Stimulated activated CD8-positive, alpha-beta memory T cell treated with anti-CD3 and anti-CD28 coated beads, Interleukin-4, amount 100 ng/mL, for 24 hours (primary cell): ENCODE results near the gene ZIC3.
"Not testable (repeated sequence)": the region's sequence is repeated elsewhere in the genome, so short reads cannot be mapped to it uniquely, and the experiment has no call there.

Source experiments
- DNase-seq: peaks from one replicate; pipeline ENCODE4 v3.0.0-alpha.2; 2020; ENCODE audit warnings: low read depth

The ZIC3 gene

DNA sequence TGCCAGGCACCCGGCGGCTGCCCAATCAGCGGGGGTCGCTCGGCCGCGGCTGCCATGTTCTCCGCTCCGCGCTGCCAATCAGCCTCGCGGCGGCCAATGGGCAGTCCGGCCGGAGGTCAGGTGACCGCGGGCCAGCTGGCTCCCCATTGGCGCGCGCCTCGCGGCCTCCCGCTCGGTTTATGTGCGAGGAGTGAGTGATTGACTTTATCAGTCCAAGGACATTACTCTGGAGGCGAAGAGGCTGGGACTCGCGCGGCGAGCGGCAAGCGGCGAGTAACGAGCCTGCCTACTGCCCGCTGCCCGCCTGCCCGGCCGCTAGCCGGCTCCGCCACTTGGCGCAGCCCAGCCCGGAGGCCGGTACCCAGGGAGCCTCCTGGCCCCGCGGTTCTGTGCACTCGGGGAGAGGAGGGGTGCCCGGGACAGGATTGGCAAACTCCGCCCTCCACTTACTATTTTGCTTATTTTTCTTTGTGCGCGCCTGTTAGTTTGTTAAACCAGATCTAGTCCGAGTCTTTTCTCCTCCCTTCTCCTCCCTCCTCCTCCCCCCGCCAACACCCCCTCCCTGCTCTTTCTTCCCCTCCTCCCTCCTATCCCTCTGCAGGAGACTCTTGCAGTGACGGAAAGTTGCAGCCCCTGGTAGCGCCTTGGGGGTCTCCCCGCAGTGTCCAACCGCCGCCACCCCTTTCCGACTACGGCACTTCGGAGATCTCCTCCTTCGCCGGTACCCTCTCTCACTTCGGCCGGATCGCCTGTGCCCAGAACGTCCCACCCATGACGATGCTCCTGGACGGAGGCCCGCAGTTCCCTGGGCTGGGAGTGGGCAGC lies at the start of gene ZIC3:
ZIC3 (plus strand) TSS at position 207 of the 825 bp plus-strand sequence; CDS start at position 772, 565 bp downstream.
- DNase-seq, result no peak

DNA sequence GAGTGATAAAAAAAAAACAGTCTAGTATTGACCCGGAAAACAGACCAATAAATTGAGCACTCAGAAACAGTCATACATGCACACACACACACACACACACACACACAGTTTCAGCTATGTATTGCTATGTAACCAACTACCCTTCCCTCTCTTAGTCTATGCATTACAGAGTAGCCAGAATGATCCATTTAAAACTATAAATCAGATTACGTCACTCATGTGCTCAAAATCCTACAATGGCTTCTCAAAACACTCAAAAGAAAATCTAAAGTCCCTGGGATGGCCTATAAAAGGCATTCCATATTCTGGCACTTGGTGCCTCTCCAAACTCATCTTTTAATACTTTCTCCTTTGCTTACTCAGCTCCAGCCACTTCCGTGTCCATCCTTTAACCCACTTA lies 46.5 kb upstream of the ZIC3 start:
- DNase-seq, result no peak

DNA sequence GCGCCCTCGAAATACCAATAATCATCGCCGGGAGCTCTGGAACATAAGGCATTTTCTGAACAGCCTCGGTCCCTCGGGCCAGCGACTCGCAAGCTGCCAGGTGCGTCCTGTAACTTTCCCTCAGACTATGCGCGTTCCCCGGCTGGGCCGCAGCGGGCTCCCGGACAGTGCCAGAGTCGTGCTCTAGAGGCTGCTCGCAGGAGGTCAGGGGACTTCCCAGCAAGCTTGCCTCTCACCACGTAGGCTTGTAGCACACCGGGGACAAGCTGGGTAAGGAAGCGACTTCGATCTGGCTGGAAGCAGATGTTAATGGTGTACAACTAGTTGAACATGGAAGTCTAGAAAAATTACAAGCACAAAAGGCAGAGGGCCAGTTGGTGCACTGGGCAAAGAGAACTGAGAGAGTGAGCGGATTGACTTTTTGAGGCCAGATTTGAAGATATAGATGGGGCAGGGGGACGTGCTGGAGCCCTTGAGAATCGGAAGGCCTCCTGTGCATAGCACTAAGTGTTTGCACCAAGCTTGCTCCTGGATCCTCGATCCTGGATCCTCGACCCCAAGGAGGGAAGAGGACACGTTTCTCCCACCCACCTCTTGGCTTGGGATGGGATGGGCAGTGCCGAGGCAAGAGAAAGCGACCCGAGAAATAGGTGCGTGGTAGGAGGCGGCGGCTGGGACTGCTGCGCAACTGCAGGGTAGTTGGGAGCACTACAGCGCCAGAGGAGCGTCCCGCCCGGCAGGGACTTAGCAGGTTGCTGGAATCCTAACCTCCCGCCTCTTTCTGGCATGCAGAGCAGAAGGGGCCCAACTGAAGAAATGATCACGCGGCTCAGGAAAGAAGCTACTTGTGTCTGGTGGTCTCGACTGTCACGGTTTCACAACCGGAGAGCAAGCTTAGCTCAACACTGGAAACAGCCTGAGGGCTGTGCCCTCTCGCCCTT lies 19.9 kb upstream of the ZIC3 start:
- DNase-seq, result no peak

DNA sequence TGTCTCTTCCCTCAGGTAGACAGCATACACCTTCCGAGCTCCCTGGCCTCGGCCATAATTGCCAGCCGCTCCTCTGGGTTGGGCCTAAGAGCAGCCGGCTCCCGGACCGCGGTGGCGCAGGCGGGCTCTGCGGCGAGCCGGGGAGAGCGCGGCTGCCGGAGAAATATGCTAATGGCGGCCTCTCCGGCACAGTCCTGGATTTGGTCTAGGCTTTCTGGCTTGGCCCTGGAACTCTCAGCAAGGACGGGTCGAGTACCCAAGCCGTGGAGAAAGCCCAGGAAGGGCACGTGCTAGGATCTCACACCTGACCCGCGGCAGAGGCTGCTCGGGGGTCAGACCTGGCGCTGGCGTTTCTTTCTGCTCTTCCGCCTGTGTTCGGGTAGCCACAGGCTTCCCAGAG lies 18.6 kb upstream of the ZIC3 start:
- DNase-seq, result no peak

DNA sequence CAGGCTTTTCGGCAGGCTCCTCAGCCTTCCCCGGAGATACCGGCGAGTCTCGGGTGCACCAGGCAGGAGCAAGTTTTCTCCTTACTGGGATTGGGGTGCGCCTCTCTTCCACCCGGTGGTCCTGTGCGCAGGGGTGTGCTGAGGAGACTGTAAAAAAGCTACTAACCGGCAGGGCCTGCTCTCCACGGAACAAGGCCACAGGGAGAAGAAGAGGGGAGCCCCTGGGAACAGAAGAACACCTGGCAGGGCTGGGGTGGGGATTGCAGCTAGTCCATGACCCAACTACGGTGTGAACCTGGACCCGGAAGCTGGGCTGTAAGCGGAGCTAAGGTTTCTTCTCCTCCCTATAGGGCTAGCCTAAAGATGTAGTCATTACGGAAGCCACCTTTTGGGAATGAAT lies 17.7 kb upstream of the ZIC3 start:
- DNase-seq, result no peak

DNA sequence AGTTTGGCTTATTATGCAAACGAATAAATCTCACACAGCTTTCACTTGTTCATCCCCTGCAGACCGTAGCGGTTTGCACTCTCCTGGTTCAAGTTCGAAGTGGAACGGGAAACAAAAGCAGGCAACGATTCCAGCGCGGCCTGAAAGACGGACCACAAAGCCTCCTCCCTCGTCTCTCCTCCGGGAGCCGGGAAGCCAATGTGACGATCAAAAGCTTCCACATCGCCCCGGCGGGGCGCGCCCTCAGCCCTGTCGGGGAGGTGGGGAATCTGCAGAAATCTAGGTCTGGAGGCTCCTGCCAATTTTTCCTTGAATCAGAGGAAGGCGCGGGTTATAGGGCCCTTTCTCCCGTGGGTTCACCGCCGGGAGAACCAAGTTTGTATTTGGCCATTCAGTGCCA lies 16.9 kb upstream of the ZIC3 start:
- no peak for DNase-seq

DNA sequence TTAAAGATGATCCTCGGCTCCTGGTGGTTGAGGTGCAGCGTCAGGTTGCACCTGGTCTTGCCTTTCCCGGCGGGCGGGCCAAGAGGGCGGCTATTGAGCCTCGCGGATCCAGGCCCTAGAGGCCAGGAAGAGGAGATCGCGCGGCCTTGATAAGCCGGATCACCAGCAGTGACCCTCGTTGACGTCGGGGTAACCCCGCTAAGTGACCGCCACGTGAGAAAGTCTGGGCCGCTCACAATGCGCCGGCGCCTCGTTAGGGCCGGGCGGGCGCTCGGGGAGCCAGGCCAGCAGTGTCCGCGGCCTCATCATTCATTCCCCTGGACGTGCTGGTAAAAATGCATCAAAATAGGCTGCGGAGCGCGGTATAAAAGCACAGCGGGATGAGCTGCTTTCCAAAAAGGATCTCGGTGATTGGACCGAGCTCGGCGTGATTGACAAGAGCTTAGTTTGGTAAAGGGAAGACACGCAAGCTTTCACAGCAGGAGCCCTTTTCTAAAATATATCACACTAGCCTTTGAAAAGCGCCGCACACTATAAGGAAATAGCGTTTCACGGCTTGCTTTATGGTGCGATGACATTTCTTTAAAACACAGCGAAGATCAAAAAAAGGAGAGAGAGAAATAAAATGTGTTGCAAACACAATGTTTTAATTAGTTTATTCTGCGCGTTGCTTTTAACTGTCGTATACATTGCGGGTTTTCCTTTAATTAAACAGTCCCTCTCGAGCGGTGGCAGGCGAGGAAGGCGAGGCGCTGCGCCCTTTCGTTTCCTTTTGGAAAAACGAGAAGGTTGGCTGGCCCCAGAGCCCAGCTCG lies 15.9 kb upstream of the ZIC3 start:
- no peak for DNase-seq

DNA sequence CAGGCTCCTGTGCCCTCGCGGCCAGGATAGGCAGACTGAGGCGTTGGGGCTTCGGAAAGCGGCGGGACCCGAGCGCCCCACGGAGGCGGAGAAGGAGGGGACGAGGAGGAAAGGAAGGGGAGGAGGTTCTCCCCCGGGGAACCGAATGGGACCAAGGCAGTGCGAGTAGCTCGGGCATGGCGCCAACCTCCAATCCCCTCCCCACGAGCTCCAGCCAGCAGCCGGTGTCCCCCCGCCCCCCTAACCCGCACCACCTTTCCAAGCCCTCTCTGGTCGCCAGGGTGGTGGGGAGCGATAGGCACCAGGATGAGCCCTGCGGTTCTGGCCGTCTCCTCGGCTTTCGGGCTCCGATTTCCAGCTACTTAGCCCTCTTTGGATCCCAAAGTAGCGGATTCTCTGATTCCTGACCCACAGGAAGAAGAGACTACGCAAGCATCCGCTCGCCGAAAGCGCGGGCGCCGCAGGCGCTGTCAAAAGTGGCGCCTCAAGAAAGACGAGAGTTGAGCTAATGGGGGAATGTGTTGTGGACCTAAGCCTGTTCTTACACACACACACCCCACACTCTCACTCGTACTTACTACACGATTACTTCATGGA lies 15.2 kb upstream of the ZIC3 start:
- DNase-seq, result no peak

DNA sequence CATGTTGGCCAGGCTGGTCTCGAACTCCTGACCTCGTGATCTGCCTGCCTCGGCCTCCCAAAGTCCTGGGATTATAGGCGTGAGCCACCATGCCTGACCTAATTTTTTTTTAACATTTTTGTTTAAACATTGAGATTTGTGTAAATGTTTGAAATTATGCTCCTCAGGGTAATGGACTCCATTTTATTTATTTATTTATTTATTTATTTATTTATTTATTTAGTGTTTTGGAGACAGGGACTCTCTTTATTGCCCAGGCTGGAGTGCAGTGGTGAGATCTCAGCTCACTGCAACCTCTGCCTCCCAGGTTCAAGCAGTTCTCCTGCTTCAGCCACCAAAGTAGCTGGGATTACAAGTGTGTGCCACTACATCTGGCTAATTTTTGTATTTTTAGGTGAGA lies 13.8 kb upstream of the ZIC3 start:
- not testable (repeated sequence) for DNase-seq

DNA sequence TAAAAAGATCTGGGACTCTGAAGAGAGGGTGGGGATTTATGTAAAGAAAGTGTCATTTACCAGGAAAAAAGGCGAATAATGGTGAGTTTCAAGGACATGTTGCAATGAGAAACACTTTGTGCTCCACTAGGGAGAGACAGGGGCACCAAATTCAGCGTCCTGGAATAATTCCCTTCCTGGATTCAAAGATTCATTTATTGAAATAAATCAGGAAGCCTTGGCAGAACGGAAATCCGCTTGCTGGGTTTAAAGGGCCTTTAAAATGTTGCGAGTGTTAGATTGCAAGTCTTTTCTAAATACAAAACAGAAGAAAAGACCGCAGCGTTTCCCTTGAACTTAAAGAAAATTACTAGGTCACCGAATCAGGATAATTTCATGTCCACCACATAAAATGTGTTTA lies 3.8 kb upstream of the ZIC3 start:
- no peak for DNase-seq

DNA sequence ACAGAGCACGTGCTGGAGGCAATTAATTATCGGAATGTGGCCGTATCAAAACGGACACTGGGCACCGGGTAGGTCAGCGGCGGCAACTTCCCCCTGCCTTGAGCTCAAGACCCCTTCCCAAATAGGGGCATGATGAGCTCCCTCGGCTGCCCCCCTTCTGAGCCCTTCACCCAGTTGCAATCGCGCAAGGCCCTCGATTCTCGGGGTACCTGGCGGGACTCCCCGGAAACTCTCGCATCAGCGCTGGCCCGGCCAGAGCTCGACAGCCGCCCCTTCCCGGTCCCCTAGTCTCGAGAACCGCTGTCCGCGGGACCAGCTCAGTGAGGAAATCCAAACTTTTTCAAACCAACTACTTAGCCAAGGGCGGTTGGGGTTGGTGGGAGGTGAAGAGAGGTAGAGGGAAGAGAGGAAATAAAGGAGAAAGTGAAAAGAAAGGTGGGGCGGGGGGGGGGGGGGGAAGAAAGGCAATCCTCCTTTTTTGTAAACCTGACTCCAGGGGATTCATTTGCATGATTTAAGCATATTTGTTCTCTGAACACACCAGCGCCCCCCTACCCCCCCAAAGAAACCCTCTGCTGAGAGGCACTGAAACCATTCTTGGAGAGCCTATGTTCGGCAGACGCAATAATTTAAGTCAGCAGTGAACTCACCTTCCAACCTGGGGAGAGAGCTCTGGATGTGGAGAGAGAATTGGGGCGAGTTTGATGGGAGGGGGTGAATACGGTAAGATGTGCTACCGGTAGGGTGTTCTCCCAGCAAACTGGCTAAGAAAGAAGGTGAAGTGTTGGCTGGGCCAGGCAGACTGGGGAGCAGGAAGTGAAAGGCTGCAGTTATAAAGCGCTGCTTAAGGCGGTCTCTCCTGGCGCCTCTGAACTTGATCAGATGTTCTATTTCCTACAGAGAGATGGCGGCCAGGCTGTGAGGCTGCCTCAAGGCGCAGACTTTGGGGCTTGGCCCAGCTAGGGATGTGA lies 2.0 kb upstream of the ZIC3 start:
- no peak for DNase-seq

DNA sequence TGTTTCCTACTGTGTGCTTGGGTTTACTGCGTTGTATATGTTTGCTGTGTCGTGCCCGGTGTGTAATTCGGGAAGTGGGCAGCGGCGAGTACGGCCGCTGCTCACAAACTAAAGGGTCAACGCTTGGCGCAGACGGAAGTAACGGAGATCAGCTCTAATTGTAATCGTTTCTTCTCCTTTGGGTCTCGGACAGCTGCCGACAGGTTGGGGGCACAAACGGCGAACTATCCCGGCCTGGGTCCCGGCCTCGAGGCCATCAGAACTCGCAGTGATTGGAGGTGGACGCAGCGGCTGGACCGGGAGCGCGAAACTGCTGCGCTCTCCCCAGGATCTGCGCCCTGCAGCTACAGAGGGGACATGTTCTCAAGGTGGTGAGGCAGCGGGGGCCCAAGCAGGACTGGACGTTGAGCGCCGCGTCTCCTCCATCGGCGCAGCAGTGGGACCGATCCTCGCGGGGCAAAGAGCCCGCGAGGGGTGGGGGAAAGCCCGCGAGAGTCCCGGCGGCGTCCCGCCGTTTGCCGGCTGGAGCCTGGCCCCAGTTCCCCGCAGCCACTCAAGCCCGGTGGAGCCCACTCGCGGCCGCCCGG lies 516 bp upstream of the ZIC3 start:
- DNase-seq, result no peak

DNA sequence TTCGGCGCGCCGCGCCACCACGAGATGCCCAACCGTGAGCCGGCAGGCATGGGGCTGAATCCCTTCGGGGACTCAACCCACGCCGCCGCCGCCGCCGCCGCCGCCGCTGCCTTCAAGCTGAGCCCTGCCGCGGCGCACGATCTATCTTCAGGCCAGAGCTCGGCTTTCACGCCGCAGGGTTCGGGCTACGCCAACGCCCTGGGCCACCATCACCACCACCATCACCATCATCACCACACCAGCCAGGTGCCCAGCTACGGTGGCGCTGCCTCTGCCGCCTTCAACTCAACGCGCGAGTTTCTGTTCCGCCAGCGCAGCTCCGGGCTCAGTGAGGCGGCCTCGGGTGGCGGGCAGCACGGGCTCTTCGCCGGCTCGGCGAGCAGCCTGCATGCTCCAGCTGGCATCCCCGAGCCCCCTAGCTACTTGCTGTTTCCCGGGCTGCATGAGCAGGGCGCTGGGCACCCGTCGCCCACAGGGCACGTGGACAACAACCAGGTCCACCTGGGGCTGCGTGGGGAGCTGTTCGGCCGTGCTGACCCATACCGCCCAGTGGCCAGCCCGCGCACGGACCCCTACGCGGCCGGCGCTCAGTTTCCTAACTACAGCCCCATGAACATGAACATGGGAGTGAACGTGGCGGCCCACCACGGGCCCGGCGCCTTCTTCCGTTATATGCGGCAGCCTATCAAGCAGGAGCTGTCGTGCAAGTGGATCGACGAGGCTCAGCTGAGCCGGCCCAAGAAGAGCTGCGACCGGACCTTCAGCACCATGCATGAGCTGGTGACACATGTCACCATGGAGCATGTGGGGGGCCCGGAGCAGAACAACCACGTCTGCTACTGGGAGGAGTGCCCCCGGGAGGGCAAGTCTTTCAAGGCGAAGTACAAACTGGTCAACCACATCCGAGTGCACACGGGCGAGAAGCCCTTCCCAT lies 1.1 kb downstream of the ZIC3 start:
- DNase-seq, result no peak

DNA sequence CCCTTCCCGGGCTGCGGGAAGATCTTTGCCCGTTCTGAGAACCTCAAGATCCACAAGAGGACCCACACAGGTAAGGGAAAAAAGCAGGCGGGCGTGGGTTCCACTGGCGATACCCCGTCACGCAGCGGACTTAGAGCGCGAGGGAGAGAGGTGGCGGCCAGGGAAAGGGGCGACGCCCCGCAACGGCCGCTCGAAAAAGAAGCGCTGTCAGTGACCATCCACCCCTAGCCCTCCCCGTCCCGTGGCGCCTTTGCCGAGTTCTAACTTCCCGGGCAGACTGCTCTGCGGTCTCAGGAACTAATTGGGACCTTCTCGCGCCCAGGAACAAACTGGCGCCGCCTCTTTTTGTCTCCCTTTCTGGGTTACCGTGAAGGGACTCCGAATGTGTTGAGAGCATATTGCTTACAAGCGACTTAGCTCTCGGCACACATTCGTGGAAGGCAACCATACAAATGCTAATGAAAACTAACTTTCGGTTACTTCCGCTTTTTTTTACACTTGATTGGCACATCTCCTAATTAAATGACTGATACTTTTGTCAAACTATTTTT lies 1.8 kb downstream of the ZIC3 start:
- DNase-seq, result no peak

DNA sequence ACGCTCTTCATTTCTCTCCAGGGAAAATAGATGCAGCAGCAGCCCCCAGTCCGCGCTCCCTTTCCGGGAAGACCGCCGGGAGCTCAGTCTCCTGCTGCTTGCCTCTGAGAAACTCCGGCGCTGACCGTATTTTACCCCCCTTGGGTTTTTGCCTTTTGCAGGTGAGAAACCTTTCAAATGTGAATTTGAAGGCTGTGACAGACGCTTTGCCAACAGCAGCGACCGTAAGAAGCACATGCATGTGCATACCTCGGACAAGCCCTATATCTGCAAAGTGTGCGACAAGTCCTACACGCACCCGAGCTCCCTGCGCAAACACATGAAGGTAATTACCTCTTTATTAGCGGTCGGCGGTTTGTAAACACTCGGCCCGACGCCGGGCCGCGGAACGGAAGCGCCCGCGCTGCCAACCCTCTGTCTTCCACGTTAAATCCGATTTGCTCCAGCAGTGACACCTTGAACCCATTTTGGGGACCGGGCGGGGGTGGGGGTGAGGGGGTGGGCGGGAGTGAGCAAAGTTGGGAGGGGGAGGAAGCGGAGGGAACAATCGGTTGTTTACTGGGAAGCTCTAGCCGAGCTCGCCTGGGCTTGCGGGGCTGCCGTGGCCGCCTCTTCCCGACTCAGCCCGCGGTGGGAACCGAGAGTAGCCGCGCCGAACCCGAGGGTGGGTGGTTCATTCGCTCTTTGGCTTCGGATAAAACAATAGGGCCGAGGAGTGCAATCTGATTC lies 3.0 kb downstream of the ZIC3 start:
- no peak for DNase-seq

DNA sequence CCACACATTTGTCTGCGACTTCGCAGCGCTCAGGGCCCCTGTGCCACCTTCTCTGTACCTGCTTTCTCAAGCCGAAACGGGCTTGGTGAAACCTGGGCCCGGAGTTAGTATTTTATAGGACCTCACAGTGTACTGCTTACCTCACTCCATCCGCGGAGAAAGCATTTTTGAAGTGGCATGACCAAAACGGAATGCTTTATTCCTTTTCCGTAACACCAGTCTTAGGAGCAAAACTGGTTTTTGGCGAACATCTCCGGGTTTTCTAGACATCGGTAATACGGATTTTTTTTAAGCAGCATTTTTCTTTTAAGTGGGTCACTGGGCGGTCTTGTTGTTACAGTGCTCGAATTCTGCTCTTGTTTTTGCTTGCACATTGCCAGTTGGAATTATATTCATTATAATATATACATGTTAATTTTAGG lies 3.6 kb downstream of the ZIC3 start:
- DNase-seq, result no peak

DNA sequence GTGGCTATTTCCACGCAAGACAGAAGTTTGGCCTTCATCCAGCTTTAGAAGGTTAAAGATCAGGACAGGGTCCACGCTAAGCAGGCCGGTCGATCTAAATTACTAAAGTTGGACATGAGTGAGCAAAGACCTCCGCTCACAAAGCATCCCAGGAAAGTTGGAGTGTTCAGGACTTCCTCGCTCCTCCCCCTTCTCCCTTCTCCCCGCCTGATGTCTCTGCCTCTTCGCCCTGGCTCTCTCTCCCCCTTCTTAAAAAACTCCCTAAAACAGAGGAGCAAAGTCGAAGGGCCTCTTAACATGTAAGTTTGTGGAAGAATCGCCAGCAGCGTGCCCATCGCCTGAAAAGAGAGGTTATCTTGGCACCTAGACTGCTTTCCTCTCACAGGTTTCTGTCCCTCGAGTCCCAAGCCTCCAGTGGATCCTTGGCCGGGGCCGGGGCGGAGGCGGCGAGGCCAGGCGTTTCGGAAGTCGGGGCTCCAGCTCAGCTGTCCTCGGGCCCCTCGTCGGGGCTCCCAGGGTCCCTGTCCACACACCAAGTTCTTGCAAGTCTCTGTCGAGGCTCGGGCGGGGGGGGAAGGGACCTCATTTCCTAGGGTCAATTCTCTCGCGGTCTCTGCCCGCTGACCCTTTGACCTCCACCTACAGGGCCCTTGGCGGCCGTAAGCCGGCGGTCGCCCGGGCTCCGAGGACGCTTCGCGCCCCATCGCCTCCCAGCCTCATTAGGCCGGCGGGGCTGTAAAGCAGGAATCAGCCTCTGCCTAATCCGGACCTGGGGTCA lies 7.6 kb downstream of the ZIC3 start:
- no peak for DNase-seq
